RWPE2 (cell line): ENCODE measurements around the gene OBP2A.
"Not testable (repeated sequence)": the region's sequence is repeated elsewhere in the genome, so short reads cannot be mapped to it uniquely, and the experiment has no call there.

ENCODE experiments used
- ATAC-seq: fragments of 200-7000 bp; cut with Tn5 transposase; 3 replicates; pipeline ENCODE4 v1.9.1; 2021; ENCODE audit warnings: low read depth
- DNase-seq: peaks from one replicate; pipeline ENCODE4 v3.0.0-alpha.2; 2020; ENCODE audit warnings: low spot score
- H3K27ac ChIP-seq: fragments of 450-650 bp; 2 replicates; pipeline ENCODE4 v1.5.1; 2017; ENCODE audit warnings: mild to moderate bottlenecking; ENCODE audit not compliant: poor library complexity, severe bottlenecking
- H3K27me3 ChIP-seq: fragments of 250-450 bp; sonication (Bioruptor Pico); 2 replicates; pipeline ENCODE4 v1.5.1; 2021; ENCODE audit warnings: mild to moderate bottlenecking, moderate library complexity; ENCODE audit not compliant: insufficient read depth, poor library complexity, severe bottlenecking
- H3K36me3 ChIP-seq: fragments of 250-450 bp; sonication (Bioruptor Pico); 2 replicates; pipeline ENCODE4 v1.5.1; 2020; ENCODE audit warnings: low read depth, mild to moderate bottlenecking, moderate library complexity
- H3K4me1 ChIP-seq: fragments of 250-450 bp; sonication (Bioruptor Pico); 2 replicates; pipeline ENCODE4 v1.5.1; 2021; ENCODE audit warnings: mild to moderate bottlenecking, moderate library complexity; ENCODE audit not compliant: insufficient read depth, poor library complexity, severe bottlenecking
- H3K4me3 ChIP-seq: fragments of 250-450 bp; sonication (Bioruptor Pico); 2 replicates; pipeline ENCODE4 v1.5.1; 2021; ENCODE audit warnings: mild to moderate bottlenecking, moderate library complexity; ENCODE audit not compliant: severe bottlenecking
- H3K9me3 ChIP-seq: fragments of 250-450 bp; sonication (Bioruptor Pico); 2 replicates; pipeline ENCODE4 v1.5.1; 2021; ENCODE audit warnings: mild to moderate bottlenecking, moderate library complexity; ENCODE audit not compliant: severe bottlenecking
- CTCF ChIP-seq: fragments of 450-650 bp; IDR thresholded peaks from one replicate; pipeline ENCODE4 v1.5.1; 2017; ENCODE audit warnings: mild to moderate bottlenecking, moderate library complexity; ENCODE audit not compliant: poor library complexity, severe bottlenecking

The OBP2A gene

GRCh38 chr9:135533674-135534073, 12.3 kb upstream of the OBP2A start:
- H3K4me3 ChIP-seq: no peak overlapping the region
- no peaks in the 10 kb centered on the region for H3K9me3 ChIP-seq
- TF ChIP-seq CTCF: no peak
- H3K4me1 ChIP-seq: no peaks in the 10 kb centered on the region
- ATAC-seq (no peak), DNase-seq (no peak)
- peaks cover 27% of the 10 kb centered on the region for H3K27me3 ChIP-seq
- H3K36me3 ChIP-seq: no peaks in the 10 kb centered on the region
- H3K27ac ChIP-seq: no peak overlapping the region

GRCh38 chr9:135534192-135534711, 11.7 kb upstream of the OBP2A start:
- not testable (repeated sequence) for DNase-seq, ATAC-seq, H3K27ac ChIP-seq, H3K4me1 ChIP-seq, H3K36me3 ChIP-seq, H3K9me3 ChIP-seq, H3K4me3 ChIP-seq
- peaks cover 27% of the 10 kb centered on the region for H3K27me3 ChIP-seq

- H3K9me3 ChIP-seq, DNase-seq, H3K4me3 ChIP-seq, H3K36me3 ChIP-seq, H3K4me1 ChIP-seq, H3K27ac ChIP-seq, ATAC-seq: not testable (repeated sequence)
- peaks cover 27% of the 10 kb centered on the region for H3K27me3 ChIP-seq
Observed at GRCh38 chr9:135534826-135535225, 11.1 kb upstream of the OBP2A start.

GRCh38 chr9:135535631-135536030, 10.3 kb upstream of the OBP2A start:
- H3K4me1 ChIP-seq, H3K9me3 ChIP-seq, H3K27ac ChIP-seq, H3K36me3 ChIP-seq, H3K4me3 ChIP-seq, ATAC-seq: not testable (repeated sequence)
- peaks cover 30% of the 10 kb centered on the region for H3K27me3 ChIP-seq
- peak; percentile 16 for DNase-seq

GRCh38 chr9:135536216-135536615, 9.7 kb upstream of the OBP2A start:
- H3K27ac ChIP-seq: no peak overlapping the region
- no peaks in the 10 kb centered on the region for H3K36me3 ChIP-seq
- DNase-seq: peak; percentile 17
- peaks cover 27% of the 10 kb centered on the region for H3K27me3 ChIP-seq
- H3K4me3 ChIP-seq: no peak overlapping the region
- no peak for ATAC-seq
- H3K4me1 ChIP-seq: no peaks in the 10 kb centered on the region
- no peak for TF ChIP-seq CTCF
- H3K9me3 ChIP-seq: no peaks in the 10 kb centered on the region

GRCh38 chr9:135543262-135543894, 2.5 kb upstream of the OBP2A start:
- H3K36me3 ChIP-seq, H3K4me3 ChIP-seq, H3K9me3 ChIP-seq, H3K4me1 ChIP-seq, H3K27ac ChIP-seq, H3K27me3 ChIP-seq: not testable (repeated sequence)
- ATAC-seq (peak; percentile 63; the same call in 2 of the 3 replicates), DNase-seq (peak; percentile 15)
